OCI-LY7 (cell line): ENCODE measurements around the gene DDX39B.

Experiments
- EZH2phosphoT487 ChIP-seq: fragments of 200-600 bp; sonication (generic); IDR thresholded peaks from 2 replicates; pipeline ENCODE4 v1.6.1; 2018; ENCODE audit warnings: low read depth, borderline replicate concordance, mild to moderate bottlenecking, mixed run types, antibody characterized with exemption, low read length, moderate library complexity, mixed read lengths
- TF ChIP-seq, protein P1 (sequence below): fragments of 200-600 bp; sonication (generic); conservative IDR thresholded peaks from 2 replicates; pipeline ENCODE4 v1.5.1; 2014; ENCODE audit warnings: mild to moderate bottlenecking, antibody characterized with exemption, low read length, moderate library complexity, mixed read lengths

GRCh38 chr6:31560697-31561058 is 18.9 kb upstream of the DDX39B start:
- TF ChIP-seq, protein P1, sequence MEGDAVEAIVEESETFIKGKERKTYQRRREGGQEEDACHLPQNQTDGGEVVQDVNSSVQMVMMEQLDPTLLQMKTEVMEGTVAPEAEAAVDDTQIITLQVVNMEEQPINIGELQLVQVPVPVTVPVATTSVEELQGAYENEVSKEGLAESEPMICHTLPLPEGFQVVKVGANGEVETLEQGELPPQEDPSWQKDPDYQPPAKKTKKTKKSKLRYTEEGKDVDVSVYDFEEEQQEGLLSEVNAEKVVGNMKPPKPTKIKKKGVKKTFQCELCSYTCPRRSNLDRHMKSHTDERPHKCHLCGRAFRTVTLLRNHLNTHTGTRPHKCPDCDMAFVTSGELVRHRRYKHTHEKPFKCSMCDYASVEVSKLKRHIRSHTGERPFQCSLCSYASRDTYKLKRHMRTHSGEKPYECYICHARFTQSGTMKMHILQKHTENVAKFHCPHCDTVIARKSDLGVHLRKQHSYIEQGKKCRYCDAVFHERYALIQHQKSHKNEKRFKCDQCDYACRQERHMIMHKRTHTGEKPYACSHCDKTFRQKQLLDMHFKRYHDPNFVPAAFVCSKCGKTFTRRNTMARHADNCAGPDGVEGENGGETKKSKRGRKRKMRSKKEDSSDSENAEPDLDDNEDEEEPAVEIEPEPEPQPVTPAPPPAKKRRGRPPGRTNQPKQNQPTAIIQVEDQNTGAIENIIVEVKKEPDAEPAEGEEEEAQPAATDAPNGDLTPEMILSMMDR, result no peak
- TF ChIP-seq EZH2phosphoT487, result no peak
